Fibroblast of pulmonary artery (primary cell): ENCODE data around the gene INSYN2B.

Experiments used
- DNase-seq: peaks from one replicate; pipeline ENCODE4 v3.0.0-alpha.2; 2010; ENCODE audit warnings: low read depth
- H3K4me3 ChIP-seq: replicated peaks from 2 replicates; pipeline ENCODE4 v1.5.1; 2011; ENCODE audit warnings: low read depth, mild to moderate bottlenecking, control low read depth, low read length, moderate library complexity
- CTCF ChIP-seq: IDR thresholded peaks from 2 replicates; pipeline ENCODE4 v1.5.1; 2011; ENCODE audit warnings: mild to moderate bottlenecking, control low read depth, low read length, inconsistent platforms; ENCODE audit errors: missing control alignments

The INSYN2B gene

DNA sequence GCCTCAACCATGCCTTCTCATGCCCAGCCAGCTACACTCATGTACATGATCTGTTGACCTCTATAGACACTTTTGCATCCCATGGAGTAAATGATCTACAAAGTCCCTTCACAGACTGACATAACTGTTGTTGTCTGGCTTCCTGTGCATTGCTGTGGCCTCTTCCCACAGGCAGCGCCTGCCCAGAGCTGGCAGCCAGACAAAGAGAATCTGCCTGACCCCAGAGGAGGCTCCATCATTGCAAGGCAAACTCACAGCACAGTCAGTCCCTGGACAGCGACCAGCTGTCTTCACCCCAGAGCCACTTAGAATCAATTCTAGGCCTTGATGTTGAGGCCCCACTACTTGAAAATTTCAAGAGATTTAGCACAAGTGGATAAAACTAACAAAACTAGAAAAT lies 65.5 kb downstream of the INSYN2B start:
- no peak overlapping the region for H3K4me3 ChIP-seq
- peak; percentile 72 for DNase-seq
- no peak for TF ChIP-seq CTCF

DNA sequence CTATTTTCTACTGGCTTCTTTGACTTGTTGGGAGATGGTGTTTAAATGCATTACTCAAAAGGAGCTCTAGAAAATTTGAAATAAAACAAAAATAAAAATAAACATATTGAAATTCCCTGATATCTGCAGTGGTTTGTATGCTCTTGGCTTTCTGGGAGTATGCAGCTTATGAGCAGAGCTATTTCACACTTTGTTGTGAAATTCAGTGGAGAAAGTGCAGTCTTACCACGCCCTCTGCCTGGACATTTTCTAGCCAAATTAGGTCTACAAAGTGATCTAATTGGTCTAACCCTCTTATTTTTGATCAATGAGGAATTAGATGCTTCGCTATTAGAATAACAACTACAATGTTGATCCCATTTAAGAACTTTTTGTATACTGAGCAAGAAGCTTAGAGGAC lies 66.8 kb downstream of the INSYN2B start:
- DNase-seq: no peak
- TF ChIP-seq CTCF: no peak
- H3K4me3 ChIP-seq: no peak overlapping the region

GRCh38 chr5:169911448-169912212 lies 68.7 kb downstream of the INSYN2B start:
- no peak for DNase-seq
- no peak overlapping the region for H3K4me3 ChIP-seq
- TF ChIP-seq CTCF: no peak

DNA sequence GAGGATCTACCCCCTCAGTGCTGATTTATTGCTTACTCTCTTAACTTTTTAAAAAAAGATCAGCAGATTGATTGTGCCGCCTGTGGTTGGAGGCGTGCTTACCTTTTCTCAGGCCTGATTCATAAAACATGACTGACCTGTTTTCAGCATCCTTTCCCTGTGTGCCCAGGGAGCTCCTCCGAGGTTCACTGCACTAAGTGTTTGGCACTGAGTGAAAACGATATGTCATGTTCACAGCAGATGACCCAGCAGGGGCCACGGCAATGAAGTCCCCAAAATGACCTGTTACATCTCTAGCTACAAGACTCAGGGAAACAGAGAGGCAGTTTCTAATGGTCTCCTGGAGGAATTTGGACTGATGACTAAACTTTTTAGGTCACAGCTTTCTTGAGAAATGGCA lies 69.9 kb downstream of the INSYN2B start:
- no peak for TF ChIP-seq CTCF
- no peak for DNase-seq
- H3K4me3 ChIP-seq: no peak overlapping the region

DNA sequence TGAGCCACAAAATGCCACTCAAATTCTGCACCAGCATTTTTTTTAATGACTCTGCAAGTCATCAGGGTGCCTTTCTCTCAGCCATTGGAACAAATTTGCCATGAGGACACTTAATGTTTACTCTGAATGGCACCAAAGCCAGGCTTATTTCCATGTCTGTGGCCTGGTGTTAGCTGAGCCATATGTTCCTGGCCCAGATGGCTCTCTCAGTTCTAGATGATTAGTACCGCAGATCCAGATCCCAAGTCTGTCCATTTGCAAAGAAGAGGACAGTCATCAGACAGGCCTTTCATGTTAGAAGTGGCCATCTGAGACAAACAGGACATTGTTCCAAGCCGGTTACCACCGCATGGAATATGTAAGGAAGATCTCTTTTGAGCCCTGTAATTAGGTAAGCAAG lies 70.3 kb downstream of the INSYN2B start:
- no peak overlapping the region for H3K4me3 ChIP-seq
- DNase-seq: no peak
- TF ChIP-seq CTCF: no peak

DNA sequence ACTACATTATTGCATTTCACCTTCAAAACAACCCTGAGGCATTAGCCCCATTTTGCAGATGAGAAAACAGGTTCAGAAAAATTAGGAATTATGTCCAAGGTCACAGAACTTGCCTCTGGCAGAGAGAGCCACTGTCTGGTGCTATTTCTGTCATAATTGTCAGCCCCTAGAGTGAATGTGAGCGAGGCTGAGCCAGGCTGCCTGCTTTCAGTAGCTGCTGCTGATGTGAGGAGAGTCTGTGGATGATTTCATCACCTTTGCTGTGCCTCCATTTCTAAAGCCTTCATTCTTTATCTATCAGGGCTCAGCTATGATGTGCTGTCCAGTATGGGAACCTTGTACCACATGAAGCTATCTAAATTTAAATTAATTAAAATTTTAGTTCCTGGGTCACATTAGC lies 71.4 kb downstream of the INSYN2B start:
- TF ChIP-seq CTCF: no peak
- no peak overlapping the region for H3K4me3 ChIP-seq
- no peak for DNase-seq

GRCh38 chr5:169906745-169907649 lies 73.3 kb downstream of the INSYN2B start:
- no peak for DNase-seq
- no peak overlapping the region for H3K4me3 ChIP-seq
- no peak for TF ChIP-seq CTCF
